GM18526 (cell line): ENCODE results near the gene FRMD4B.

Experiments used
- POLR2A ChIP-seq: IDR thresholded peaks from 3 replicates; pipeline ENCODE4 v1.6.1; 2011; ENCODE audit not compliant: insufficient read length; ENCODE audit errors: extremely low read depth

The FRMD4B gene

GRCh38 chr3:69252141-69252540 lies 133.7 kb downstream of the FRMD4B start:
- no peak for TF ChIP-seq POLR2A

DNA sequence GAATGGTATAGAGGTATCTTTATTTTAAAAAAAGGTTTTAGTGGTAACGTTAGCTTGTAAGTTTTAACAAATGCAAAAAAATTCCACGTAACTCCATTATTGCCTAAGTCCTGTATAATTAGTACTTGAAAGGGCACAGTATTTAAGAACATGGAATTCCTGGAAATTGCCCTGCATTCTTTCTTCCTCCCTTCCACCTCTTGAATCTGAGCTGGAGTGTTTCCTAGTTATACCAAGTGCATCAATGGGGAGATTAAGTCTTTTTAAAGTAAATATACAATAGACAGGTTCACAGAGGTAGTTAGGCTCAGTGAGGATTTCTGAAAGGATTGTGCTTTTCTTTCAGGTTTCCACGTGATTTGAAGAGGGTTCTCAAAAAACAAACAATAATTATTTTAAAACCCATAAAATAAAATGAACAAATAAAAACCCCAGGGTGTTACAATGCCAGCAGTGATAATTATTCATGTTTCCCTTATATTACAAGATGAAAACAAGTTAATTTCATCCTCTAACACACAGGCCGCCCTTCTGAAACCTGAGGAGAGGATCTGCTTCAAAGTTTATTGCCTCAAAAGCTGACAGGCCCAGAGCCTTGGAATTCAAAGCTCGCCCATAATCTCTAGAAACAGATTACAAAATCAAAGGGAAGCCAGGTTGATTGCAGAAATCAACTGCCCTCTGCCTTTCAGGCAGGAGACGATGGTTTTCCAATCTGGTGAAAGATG lies 134.6 kb downstream of the FRMD4B start:
- no peak for TF ChIP-seq POLR2A

- TF ChIP-seq POLR2A, result no peak
These were observed 135.9 kb downstream of the FRMD4B start for GRCh38 chr3:69250014-69250413.

DNA sequence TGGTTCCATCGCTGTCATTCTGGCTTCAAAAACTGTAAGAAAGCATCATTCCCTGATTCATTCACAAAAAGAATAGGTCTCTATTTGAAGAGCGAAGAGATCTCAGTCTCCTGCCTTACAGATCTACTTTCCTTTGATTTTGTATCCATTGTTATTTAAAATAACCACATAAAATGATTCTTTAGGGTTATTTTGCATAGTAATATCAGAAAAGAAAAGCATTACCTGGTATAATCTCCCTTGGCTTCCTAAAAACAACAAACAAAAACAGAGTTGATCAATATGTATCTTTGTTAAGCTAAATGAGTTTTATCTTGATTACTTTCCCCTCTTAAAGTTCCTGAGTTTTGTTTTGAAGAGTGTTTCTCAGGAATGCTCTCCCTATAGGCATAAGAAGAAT lies 136.9 kb downstream of the FRMD4B start:
- no peak for TF ChIP-seq POLR2A

- no peak for TF ChIP-seq POLR2A
These were observed 137.5 kb downstream of the FRMD4B start for GRCh38 chr3:69248436-69248835.

GRCh38 chr3:69246612-69247011 lies 139.3 kb downstream of the FRMD4B start:
- no peak for TF ChIP-seq POLR2A

DNA sequence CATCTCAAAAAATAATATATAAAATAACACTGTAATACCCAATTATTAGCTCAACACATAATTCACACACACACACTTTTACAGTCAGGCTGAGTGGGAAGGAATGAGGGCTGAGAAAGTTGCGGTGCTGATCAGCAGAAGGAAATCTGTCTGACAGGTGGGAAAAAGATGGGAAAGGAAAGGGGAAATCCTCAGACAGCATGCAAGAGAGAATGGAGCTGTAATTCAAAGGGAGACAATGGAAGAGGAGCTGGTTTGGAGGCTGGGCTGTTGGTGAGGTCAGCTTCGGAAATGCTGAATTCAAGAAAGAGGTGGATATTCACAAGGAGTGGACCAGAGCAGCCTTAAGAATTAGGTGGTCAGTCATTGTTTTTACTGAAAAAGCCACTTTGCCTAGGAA lies 141.8 kb downstream of the FRMD4B start:
- no peak for TF ChIP-seq POLR2A

GRCh38 chr3:69241769-69242168 lies 144.1 kb downstream of the FRMD4B start:
- TF ChIP-seq POLR2A, result no peak

DNA sequence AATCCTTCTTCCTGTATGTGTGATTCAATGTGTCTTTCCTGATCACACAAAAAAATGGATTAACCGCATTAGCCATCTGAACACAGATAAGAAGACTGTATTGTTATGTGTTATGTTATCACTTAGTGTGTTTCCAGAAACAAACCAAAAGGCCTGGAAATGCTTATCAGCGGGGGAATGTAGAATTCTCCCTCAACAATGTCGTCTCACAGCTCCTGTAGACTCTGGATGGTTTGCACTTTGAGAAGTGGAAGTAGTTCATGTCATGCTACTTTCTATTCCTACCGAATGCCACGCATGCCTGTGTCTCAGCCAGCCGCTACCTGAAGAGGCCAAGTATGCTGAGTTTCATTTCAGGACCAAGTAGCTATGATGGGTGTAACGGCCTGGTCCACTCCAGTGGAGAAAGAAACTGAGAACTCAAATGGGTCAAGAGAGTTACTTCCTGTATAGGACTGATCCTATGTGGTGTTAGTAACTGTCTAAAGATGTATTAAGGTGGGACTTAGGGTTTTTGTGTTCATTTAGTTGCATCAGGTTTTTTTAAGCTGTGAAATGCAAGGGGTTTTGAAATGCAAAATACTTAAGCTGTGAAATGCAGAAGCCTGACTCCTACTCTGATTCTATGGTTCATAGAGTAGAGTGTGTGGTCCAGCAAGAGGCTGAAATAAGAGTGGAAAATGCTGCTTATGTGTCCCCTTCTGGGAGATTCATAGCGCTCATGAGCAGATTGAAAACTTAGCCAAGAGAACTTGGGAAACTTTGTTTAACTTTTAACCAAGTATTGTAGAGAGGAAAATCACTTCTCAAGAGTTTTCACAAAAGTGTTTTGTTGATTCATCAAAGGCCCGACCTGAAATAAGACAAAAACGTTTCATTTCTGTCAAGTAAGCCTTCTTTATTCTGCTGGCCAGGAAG lies 145.0 kb downstream of the FRMD4B start:
- TF ChIP-seq POLR2A, result no peak

DNA sequence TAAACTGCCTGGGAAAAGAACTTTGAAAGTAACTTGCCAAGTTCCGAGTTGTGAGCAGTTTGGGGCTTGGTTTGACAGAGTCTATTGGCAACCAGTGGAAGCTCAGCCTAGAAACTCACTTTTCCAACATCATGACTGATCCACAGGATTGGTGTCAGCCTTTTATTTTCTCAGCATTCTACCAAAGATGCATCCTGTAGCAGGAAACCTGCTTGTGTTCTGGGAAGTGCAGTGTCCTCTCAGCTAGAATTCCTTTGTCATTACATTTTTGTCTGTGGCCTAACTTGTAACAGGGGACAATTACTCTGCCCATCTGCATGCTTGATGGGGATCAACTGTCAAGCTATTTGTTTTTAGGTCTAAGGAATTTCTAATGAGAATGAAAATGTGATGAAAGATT lies 146.8 kb downstream of the FRMD4B start:
- no peak for TF ChIP-seq POLR2A

- no peak for TF ChIP-seq POLR2A
These were observed 148.8 kb downstream of the FRMD4B start for GRCh38 chr3:69236812-69237707.

DNA sequence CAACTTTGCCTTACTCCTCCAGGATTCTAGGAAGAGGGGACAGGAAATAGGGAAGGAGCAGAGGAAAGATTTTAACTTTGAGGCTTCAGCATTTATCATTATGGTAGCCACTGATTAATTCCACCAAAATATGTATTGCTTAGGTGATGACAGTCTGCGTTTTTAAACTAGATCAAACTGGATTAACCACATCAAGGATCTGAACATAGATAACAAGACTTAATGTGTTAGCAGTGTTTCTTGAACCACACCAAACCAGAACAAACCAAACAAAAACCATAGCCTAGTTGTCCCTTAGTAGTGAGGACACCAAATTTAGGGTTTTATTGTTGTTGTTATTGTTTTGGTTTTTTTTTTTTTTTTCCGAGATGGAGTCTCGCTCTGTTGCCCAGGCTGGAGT lies 150.0 kb downstream of the FRMD4B start:
- no peak for TF ChIP-seq POLR2A

DNA sequence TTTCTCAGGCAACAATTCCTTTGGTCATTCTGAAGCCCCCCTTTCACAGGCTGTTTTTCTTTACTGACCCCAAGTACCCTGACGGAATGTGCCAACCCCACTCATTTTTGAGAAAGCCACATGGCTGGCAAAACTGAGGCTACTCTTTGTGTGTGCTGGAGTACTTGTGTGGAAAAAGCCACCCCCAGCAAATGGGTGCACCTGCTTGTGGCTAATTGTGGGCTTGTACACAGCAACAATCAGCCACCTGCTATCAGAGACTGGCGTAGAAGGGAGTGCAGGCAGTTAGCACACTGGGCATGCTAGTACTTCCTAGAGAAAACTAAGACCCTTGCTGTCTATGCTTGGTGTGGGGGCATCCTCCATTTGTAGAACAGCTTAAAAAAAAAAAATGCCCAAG lies 153.4 kb downstream of the FRMD4B start:
- TF ChIP-seq POLR2A, result no peak

DNA sequence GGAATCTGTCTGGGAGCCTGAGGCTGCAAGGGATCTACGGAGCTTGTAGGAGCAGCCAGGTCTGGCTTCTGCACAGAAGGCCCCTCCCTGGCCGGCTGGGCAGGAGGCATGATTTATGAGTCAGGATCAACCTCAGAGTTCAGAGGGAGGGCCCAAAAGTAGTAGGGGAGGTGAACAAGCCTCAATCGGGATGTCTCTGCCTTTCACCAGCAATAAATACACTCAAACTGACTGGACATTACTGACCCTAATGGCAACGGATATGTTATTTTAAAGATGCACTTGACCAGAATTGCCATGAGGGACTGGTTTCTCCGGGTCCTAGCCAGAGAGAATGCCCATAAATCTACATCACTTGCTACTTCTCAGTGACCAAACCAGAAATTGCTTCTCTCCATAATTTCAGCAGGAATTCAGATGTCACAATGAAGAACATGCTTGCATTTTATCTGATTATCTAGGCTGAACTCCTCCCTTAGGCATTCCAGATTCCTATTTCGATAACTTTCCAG lies 153.9 kb downstream of the FRMD4B start:
- no peak for TF ChIP-seq POLR2A

DNA sequence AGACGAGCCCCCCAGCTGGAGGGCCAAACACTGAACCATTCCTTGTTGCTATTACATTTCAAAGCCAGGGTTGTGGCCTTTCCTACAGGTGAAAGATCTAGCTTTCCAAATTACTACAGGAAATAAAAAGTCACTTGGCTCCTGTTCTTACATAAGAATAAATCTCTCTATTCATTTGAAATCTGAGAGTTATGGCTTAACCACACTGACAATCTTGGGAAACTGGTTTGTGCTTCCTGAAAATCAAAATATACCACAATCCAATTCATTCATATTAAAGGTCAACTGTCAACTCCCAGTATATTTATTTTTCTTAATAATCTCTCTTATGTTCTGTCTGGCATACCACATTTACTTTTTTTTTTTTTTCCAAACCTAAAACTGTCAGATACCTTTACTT lies 159.8 kb downstream of the FRMD4B start:
- no peak for TF ChIP-seq POLR2A
